ENCODE measurements around the gene NYNRIN. TPM values are rescaled to one million over a fixed set of nuclear protein-coding genes. Genes with fewer than 3 reads are reported as not detected.

NYNRIN gene
- total and polyA plus RNA-seq, 2 donors (not counting 3 experiments of a cell fraction or from before 2014, with no cell fraction given) = 37.2 to 42.8 TPM

- Histone ChIP-seq H3K79me2 (ENCODE audit: control insufficient read depth, insufficient read depth, low read length) (no peaks in the 10 kb centered on the region), H3K27ac (ENCODE audit: insufficient read depth, low read depth, low read length) (no peak overlapping the region), H3K4me3 (replicated peaks in 1 of 3; ENCODE audit: insufficient read depth in 1 of 3, low read depth in 1 of 3, low read length in 3 of 3) (no peak overlapping the region), H3K36me3 (ENCODE audit: control insufficient read depth in 2 of 2, extremely low read depth in 1 of 2, insufficient read depth in 2 of 2, low read length in 2 of 2) (no peaks in the 10 kb centered on the region), H3K9me3 (replicated peaks; ENCODE audit: control insufficient read depth, insufficient read depth, low read length) (no peaks in the 10 kb centered on the region), H3K9ac (replicated peaks; ENCODE audit: extremely low read depth, insufficient read depth, low read length) (no peak overlapping the region), H3K27me3 (ENCODE audit: control insufficient read depth in 2 of 2, insufficient read depth in 2 of 2, low read length in 2 of 2) (no peaks in the 10 kb centered on the region), H3K9me1 (replicated peaks; ENCODE audit: control insufficient read depth, extremely low read depth, insufficient read depth, low read length) (no peaks in the 10 kb centered on the region), H2AFZ (ENCODE audit: low read depth, low read length) (no peak overlapping the region), H4K20me1 (replicated peaks; ENCODE audit: control insufficient read depth, extremely low read depth, insufficient read depth, low read length) (no peaks in the 10 kb centered on the region), H3K4me2 (ENCODE audit: insufficient read depth, low read length) (no peak overlapping the region), H3K4me1 (ENCODE audit: control insufficient read depth, extremely low read depth, insufficient read depth, low read length) (no peaks in the 10 kb centered on the region)
- TF ChIP-seq POLR2A (IDR thresholded peaks at IDR 0.05; ENCODE audit: low read depth, low read length) = no peak
- TF ChIP-seq MYC (IDR thresholded peaks at IDR 0.05; ENCODE audit: low read depth, low read length) = no peak
- TF ChIP-seq GATA2 (IDR thresholded peaks at IDR 0.05; ENCODE audit: insufficient read depth, insufficient read length, low read depth, low read length) = no peak
- TF ChIP-seq CTCF (IDR thresholded peaks at IDR 0.05; ENCODE audit: extremely low read depth in 1 of 2, insufficient read depth in 1 of 2, low read depth in 1 of 2, low read length in 2 of 2) = no peak
- no peak for TF ChIP-seq FOS (IDR thresholded peaks at IDR 0.05; ENCODE audit: borderline replicate concordance, insufficient read depth, low read length)
- no TSS peak for BruUV-seq (replicated peaks)
- POLR2A ChIA-PET = no interaction called here
- CTCF ChIA-PET = no interaction called here
- DNase-seq (ENCODE audit: low read depth, low spot score) (no peak), FAIRE-seq (no peak)
- intact Hi-C loops (cut with micrococcal nuclease) (no loop called here), dilution Hi-C loops (cut with MboI; ENCODE audit: extremely low pct_ligation_motif_present, low sequenced_read_pairs) (no loop called here)
Observed at GRCh38 chr14:24463884-24464785, 65.3 kb downstream of the NYNRIN start.

GRCh38 chr14:24465368-24465767, 66.6 kb downstream of the NYNRIN start:
- no TSS peak for BruUV-seq (replicated peaks)
- dilution Hi-C loops (cut with MboI; ENCODE audit: extremely low pct_ligation_motif_present, low sequenced_read_pairs) (no loop called here), intact Hi-C loops (cut with micrococcal nuclease) (no loop called here)
- Histone ChIP-seq H3K4me1 (ENCODE audit: control insufficient read depth, extremely low read depth, insufficient read depth, low read length) (no peaks in the 10 kb centered on the region), H4K20me1 (replicated peaks; ENCODE audit: control insufficient read depth, extremely low read depth, insufficient read depth, low read length) (no peaks in the 10 kb centered on the region), H3K4me2 (ENCODE audit: insufficient read depth, low read length) (no peak overlapping the region), H3K9ac (replicated peaks; ENCODE audit: extremely low read depth, insufficient read depth, low read length) (no peak overlapping the region), H3K27me3 (ENCODE audit: control insufficient read depth in 2 of 2, insufficient read depth in 2 of 2, low read length in 2 of 2) (no peaks in the 10 kb centered on the region), H3K27ac (ENCODE audit: insufficient read depth, low read depth, low read length) (no peak overlapping the region), H3K9me1 (replicated peaks; ENCODE audit: control insufficient read depth, extremely low read depth, insufficient read depth, low read length) (no peaks in the 10 kb centered on the region), H3K36me3 (ENCODE audit: control insufficient read depth in 2 of 2, extremely low read depth in 1 of 2, insufficient read depth in 2 of 2, low read length in 2 of 2) (no peaks in the 10 kb centered on the region), H3K4me3 (replicated peaks in 1 of 3; ENCODE audit: insufficient read depth in 1 of 3, low read depth in 1 of 3, low read length in 3 of 3) (no peak overlapping the region), H2AFZ (ENCODE audit: low read depth, low read length) (no peak overlapping the region), H3K79me2 (ENCODE audit: control insufficient read depth, insufficient read depth, low read length) (no peaks in the 10 kb centered on the region), H3K9me3 (replicated peaks; ENCODE audit: control insufficient read depth, insufficient read depth, low read length) (no peaks in the 10 kb centered on the region)
- ChIA-PET POLR2A (no interaction called here), CTCF (no interaction called here)
- no peak for TF ChIP-seq MAX (IDR thresholded peaks at IDR 0.05; ENCODE audit: insufficient read depth, insufficient read length)
- TF ChIP-seq POLR2AphosphoS5 (IDR thresholded peaks at IDR 0.05; ENCODE audit: insufficient read depth, low read depth, low read length) = no peak
- no peak for TF ChIP-seq MYC (IDR thresholded peaks at IDR 0.05; ENCODE audit: low read depth, low read length)
- no peak for TF ChIP-seq FOS (IDR thresholded peaks at IDR 0.05; ENCODE audit: borderline replicate concordance, insufficient read depth, low read length)
- no peak for TF ChIP-seq JUN (IDR thresholded peaks at IDR 0.05; ENCODE audit: borderline replicate concordance, insufficient read depth, insufficient read length, low read depth)
- no peak for TF ChIP-seq CTCF (IDR thresholded peaks at IDR 0.05; ENCODE audit: extremely low read depth in 1 of 2, insufficient read depth in 1 of 2, low read depth in 1 of 2, low read length in 2 of 2)
- TF ChIP-seq POLR2A (IDR thresholded peaks at IDR 0.05; ENCODE audit: low read depth, low read length) = no peak
- TF ChIP-seq GATA2 (IDR thresholded peaks at IDR 0.05; ENCODE audit: insufficient read depth, insufficient read length, low read depth, low read length) = no peak
- no peak for TF ChIP-seq EZH2 (IDR thresholded peaks at IDR 0.05; ENCODE audit: borderline replicate concordance, low read depth, low read length, severe bottlenecking)
- FAIRE-seq (no peak), DNase-seq (ENCODE audit: low read depth, low spot score) (no peak)

Measured in endothelial cell of umbilical vein (primary cell).